ENCODE data around the gene OR6J1. TPM values are rescaled to one million over a fixed set of nuclear protein-coding genes. Genes with fewer than 3 reads are reported as not detected.

Gene OR6J1
- total RNA-seq, 4 donors from 2014 or later = 0.17 TPM; not detected in 3

Other genes with a start within 250 kb of the OR6J1 start
- 100 to 1,000 TPM; 114 to 356 (median 179) TPM for gene DAD1, start 55.1 kb downstream of the OR6J1 start, total RNA-seq
- 10 to 100 TPM; 22.8 to 43.5 (median 38.1) TPM for gene ABHD4, start 46.1 kb downstream of the OR6J1 start, total RNA-seq
- gene OXA1L, start 122.3 kb upstream of the OR6J1 start, total RNA-seq = 100 to 1,000 TPM in 1 of 4 donors, 10 to 100 TPM in 3; 81.9 to 102 (median 87.5) TPM
- 100 to 1,000 TPM in 1 of 4 donors, 10 to 100 TPM in 3; 11.7 to 136 (median 44.0) TPM for gene SLC7A7, start 171.1 kb upstream of the OR6J1 start, total RNA-seq
- 10 to 100 TPM; 13.9 to 55.6 (median 31.2) TPM for gene MRPL52, start 185.5 kb upstream of the OR6J1 start, total RNA-seq
- 100 to 1,000 TPM; 134 to 284 (median 217) TPM for gene MMP14, start 192.2 kb upstream of the OR6J1 start, total RNA-seq
- 10 to 100 TPM; 38.8 to 87.0 (median 80.8) TPM for gene LRP10, start 227.4 kb upstream of the OR6J1 start, total RNA-seq
- gene REM2, start 238.9 kb upstream of the OR6J1 start, total RNA-seq = 1 to 10 TPM in 1 of 4 donors, under 1 TPM in 1, not detected in 2; 0.34 to 1.5 TPM

Measured in subcutaneous adipose tissue (tissue), 4 donors.